ENCODE results near the gene PTPRH.
"Not testable (repeated sequence)": the region's sequence is repeated elsewhere in the genome, so short reads cannot be mapped to it uniquely, and the experiment has no call there.

The PTPRH gene

GRCh38 chr19:55225415-55225958, 16.2 kb upstream of the PTPRH start:
- no peak for DNase-seq (ENCODE audit: low spot score)

- not testable (repeated sequence) for DNase-seq (ENCODE audit: low spot score)
These were observed 15.5 kb upstream of the PTPRH start for GRCh38 chr19:55224679-55225414.

- DNase-seq (ENCODE audit: low spot score): no peak
These were observed 14.9 kb upstream of the PTPRH start for GRCh38 chr19:55224038-55224665.

- no peak for DNase-seq (ENCODE audit: low spot score)
These were observed 14.2 kb upstream of the PTPRH start for GRCh38 chr19:55223291-55224037.

- no peak for DNase-seq (ENCODE audit: low spot score)
These were observed 11.2 kb upstream of the PTPRH start for GRCh38 chr19:55220525-55220924.

GRCh38 chr19:55216461-55217198, 7.3 kb upstream of the PTPRH start:
- peak; percentile 85 for DNase-seq (ENCODE audit: low spot score)

- DNase-seq (ENCODE audit: low spot score): no peak
These were observed 4.2 kb upstream of the PTPRH start for GRCh38 chr19:55213547-55213946.

GRCh38 chr19:55212447-55212846, 3.1 kb upstream of the PTPRH start:
- DNase-seq (ENCODE audit: low spot score): no peak

- no peak for DNase-seq (ENCODE audit: low spot score)
These were observed 582 bp upstream of the PTPRH start for GRCh38 chr19:55209693-55210472.

GRCh38 chr19:55206664-55207500, 2.4 kb downstream of the PTPRH start:
- peak; percentile 48 for DNase-seq (ENCODE audit: low spot score)

- DNase-seq (ENCODE audit: low spot score): not testable (repeated sequence)
These were observed 7.1 kb downstream of the PTPRH start for GRCh38 chr19:55202199-55202598.

GRCh38 chr19:55199620-55200204, 9.6 kb downstream of the PTPRH start:
- DNase-seq (ENCODE audit: low spot score): no peak

- no peak for DNase-seq (ENCODE audit: low spot score)
These were observed 10.7 kb downstream of the PTPRH start for GRCh38 chr19:55198651-55199050.

- DNase-seq (ENCODE audit: low spot score): no peak
These were observed 11.8 kb downstream of the PTPRH start for GRCh38 chr19:55197528-55197927.

GRCh38 chr19:55196803-55197202, 12.5 kb downstream of the PTPRH start:
- DNase-seq (ENCODE audit: low spot score): no peak

- DNase-seq (ENCODE audit: low spot score): no peak
These were observed 15.8 kb downstream of the PTPRH start for GRCh38 chr19:55193481-55193880.

- DNase-seq (ENCODE audit: low spot score): peak; percentile 70
These were observed 19.9 kb downstream of the PTPRH start for GRCh38 chr19:55189403-55189835.

- DNase-seq (ENCODE audit: low spot score): no peak
These were observed 20.7 kb downstream of the PTPRH start for GRCh38 chr19:55188625-55189024.

- DNase-seq (ENCODE audit: low spot score): no peak
These were observed 23.2 kb downstream of the PTPRH start for GRCh38 chr19:55186080-55186479.

GRCh38 chr19:55181740-55182139, 27.6 kb downstream of the PTPRH start:
- no peak for DNase-seq (ENCODE audit: low spot score)
